NCI-H82 (cell line): ENCODE data around the gene STK10.

Experiments used
- DNase-seq: peaks from one replicate; lab custom pipeline; 2025; lab: John Stamatoyannopoulos, UW

Gene STK10

DNA sequence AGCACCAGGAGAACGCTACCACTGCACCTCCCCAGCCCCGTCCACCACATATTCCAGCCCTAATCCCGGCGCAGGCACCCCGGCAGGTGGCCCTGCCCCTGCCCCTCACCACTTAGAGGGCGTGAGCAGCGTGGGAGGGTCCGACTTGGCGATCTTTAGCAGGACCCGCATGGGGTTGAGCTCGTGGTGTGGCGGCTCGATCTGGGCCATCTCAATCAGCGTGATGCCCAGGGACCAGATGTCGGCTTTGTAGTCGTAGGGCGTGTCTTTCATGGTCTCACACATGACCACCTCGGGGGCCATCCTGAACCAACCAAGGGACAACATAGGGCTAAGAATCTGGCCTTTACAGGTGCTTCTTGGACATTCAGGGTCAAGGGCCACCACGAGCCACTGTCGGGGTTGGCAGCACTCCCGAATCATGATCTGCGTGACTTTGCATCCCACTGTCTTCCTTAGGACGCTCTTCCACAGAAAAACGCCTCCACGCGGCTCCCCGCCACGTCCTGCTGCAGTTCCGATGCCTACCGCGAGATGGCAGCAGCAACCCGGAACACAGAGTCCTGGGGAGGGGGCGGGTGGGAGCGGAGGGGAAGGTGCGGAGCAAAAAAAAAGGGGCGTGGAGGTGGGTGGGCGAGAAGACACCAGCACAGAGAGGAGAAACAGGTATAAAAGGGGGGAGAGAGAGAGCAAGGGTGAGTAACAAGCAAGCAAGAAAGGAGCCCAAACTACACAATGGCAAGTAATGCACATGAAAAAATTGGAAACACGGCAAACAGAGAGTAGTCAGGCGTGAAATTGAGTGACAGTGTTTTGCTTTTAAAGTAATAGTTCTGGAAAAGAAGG lies 81.3 kb downstream of the STK10 start:
- peak; percentile 61 for DNase-seq

DNA sequence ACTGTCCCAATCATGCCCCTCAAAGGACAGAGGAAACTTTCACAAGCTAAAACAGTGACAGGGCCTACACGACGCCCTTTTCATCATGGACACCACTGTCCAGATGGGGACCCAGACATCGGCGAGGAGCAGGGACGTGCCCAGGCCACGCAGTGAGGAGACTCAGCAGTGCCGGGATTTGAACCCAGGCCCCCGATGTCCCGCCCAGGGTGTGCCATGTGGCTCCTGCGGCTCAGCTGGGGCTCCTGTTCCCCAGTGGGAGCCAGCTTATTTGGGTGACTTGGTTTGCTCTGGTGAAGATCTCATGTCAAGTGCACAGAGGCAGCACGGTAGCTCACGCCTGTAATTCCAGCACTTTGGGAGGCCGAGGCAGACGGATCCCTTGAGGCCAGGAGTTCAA lies 82.2 kb downstream of the STK10 start:
- no peak for DNase-seq

DNA sequence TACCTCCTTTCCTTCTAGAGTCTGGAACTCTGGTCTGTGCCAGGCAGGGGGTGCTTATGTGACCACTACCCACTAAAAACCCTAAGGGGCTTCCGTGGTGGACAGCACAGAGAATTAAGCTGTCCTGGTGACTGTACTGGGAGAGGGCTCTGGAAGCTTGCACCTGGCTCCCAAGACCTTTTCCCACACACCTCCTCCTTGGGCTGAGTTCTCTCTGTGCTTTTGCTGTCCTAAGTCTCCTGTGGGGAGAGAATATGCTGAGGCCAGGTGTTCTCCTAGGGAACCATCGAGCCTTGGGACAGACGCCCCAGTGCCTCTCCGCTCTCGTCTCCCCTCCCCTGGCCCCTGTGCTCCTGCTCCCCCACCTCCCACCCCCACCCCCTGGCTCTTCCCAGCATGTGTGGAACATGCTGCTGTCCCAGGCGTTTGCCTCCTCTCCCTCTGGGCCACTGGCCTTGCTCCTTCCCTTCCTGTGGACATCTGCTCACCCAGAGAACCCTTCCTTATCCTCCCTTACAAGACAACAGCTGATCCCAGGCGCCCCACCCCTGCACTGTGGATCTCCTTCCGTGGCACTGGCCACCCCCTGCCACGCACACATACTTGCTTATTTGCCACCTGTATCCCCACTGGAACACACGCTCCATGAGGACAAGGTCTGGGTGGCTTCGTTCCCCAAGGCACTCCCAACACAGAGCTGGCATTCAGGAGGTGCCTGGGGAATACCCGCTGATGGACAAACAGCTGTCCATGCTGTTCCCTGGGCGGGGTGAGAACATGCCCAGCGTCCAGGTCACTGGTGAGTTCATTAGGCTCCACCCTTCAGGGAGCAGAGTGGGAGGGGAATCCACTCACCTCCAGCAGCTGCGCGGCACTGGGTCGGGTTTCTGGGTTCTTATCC lies 83.0 kb downstream of the STK10 start:
- DNase-seq: no peak

DNA sequence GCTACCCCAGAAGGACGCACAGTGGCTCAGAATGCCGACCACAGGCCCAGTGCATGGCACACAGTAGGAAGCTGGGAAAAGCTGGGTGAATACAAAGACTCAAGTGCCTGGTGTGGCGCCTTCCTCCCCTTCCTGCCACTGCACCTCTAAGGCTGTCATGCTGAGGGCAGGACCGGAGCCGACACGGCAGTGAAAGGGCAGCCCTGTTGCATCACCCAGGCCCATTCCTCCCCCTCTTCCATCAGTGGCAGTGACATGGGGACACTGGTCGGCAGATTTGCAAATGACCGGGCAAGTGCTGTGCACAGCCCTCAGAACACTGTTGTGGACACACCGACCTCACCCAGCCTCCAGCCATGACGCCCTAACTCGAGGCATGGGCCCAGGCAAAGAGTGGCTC lies 84.0 kb downstream of the STK10 start:
- no peak for DNase-seq

DNA sequence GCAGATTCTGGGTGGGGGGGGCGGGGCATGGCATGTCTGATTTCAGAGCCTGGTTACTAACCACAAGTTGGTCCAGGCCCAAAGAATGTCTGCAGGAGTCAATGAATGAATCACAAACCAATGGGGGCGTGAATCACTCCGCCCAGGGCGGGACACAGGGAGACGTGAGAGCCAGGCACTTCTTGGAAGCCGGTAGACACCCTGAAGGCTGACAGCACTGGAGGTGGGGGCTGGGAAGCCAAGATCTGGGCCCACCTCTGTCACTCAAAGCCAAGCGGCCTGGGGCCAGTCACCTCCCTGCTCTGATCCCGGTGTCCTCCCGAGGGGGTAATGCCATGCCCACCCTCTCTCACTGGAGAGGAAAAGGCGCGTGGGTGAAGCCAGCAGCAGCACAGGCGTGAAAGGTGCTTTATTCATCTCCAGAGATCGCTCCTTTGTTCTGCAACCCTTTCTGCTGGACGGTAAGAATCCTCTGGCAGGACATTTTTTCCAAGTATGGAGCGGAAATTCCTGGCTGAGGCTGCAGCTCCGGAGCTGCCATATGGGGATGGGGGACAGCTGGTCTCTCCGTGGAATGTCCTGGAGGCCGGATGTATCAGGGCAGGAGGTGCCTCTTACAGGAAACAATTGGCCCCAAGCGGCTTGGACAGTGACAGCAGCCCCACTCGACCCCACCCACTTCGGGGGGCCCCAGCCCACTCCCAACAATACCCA lies 85.0 kb downstream of the STK10 start:
- no peak for DNase-seq

DNA sequence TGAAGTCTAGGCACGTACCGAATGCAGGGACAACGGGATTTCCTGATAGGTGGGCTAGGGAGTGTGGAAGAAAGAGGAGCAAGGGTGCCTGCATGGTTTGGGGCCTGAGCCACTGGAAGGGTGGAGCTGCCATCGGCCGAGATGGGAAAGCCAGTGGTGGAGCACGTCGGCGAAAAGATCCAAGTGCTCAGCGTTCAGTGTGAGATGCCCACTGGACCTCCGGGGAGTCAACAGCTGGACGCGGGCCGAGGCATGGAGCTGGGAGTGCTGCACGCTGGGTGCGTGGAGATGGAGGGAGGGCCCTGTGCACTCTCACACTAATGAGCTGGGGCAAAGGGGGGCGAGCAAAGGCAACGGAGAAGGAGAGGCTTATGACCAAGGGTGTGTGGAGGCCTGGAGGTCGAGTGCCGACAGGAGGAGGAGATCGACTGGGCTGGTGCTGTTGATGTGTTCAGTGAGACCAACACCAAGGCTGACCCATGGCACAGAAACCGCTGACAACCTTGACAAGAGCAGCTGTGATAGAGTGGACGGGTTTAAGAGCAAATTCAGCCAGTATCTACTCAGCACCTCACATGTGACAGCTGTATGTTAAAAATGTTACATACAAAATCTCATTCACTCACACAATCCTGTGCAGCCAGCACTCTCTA lies 85.7 kb downstream of the STK10 start:
- DNase-seq: no peak

DNA sequence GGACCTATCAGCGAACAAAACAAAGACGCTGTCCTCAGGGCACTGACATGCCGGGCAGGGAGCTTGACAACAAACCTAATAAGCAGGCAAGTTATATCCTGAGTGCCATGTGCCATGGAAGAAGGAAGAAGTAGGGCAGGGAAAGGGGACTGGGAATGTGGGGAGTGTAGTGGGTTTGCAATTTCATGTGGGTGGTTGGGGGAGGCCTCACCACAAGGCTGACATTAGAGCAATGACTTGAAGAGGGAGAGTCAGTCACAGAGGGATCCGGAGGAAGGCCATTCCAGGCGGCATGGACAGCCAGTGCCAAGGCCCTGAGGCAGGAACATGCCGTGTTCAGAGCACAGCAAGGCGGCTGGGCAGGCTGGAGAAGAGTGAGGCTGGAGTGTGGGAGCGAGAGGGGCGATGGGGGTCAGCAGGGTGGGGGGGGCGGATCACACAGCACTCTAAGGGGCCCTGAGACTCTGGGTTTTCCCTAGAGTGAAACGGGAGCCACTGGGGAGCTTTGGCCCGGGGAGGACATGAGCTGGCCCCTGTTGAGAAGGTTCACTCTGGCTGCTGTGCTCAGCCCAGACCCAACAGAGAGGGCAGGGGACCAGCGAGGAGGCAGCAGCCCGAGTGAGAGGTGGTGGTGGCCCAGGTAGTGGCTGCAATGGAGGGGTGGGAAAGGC lies 86.3 kb downstream of the STK10 start:
- no peak for DNase-seq

DNA sequence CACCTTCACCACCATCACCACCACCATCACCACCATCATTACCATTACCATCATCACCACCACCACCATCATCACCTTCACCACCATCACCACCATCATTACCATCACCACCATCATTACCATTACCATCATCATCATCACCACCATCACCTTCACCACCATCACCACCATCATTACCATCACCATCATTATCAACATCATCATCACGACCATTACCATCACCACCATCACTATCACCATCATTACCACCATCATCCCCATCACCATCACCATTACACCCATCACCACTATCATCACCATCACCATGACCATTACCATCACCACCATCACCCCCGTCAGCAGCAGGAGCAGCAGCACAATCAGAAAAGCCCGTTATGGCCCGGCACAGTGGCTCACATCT lies 89.1 kb downstream of the STK10 start:
- DNase-seq: no peak

DNA sequence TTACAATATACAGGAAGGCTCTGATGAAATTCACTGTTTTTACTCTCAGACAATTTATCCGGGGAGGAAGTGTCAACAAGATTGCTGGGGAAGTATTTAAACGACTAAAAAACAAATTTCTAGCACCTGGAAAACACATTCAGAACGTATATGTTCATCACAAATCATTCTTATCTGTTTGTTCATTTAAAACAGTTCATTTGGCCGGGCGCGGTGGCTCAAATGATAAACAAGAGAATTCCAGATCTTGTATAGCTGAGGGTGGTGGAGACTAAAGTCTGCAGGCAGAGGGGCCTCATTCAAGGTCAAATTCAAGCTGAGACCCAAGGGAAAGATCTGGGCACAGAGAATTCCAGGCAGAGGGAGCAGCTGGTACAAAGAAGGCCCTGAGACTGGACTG lies 90.0 kb downstream of the STK10 start:
- no peak for DNase-seq

DNA sequence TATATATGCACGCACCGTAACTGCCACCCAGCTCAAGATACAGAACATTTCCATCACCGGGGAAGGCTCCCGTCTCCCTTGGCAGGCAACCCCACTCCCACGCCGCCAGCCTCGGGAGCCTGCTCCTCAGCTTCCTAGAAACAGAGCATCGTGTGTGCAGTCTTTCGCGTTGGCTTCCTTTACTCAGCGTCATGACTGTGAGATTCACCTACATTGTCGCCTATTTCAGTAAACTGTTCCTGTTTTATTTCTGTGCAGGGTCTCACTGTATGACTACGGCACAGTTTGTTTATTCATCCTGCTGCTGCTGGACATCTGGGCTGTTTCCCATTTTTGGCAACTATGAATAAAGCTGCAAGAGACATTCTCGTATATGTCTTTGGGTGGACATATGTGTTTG lies 90.7 kb downstream of the STK10 start:
- no peak for DNase-seq

DNA sequence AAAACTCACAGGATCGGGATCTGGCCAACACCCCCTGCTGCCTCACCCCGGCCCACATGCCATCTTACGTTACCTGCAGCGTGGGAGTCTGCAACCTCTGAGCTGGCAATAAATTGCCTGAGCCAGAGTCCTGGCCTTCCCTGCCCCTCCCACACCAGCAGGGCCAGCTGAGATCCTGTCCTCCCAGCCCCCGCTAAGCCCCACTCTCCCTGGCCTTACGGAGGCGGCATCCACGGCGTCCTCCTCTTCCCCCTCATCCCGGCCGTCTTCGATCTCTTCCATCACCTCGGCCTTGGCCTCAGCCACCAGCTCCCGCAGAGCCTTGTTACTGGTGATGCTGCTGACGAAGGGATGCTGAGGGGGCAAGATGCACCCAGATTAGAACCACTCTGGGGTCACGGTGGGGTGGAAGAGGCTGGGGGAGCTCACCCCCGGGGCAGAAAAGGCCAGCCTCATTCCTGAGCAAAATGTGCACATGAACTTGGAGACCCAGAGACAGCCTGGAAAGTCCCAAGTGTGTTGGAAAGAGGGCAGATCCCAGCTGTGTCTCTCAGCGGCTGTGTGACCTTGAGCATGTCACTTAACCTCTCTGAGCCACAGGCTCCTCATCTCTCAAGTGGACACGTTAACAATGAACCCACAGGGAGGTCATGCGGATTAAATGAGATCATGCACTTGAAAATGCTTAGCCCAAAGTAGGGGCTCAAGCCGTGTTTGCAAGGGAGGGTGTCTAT lies 91.7 kb downstream of the STK10 start:
- no peak for DNase-seq

DNA sequence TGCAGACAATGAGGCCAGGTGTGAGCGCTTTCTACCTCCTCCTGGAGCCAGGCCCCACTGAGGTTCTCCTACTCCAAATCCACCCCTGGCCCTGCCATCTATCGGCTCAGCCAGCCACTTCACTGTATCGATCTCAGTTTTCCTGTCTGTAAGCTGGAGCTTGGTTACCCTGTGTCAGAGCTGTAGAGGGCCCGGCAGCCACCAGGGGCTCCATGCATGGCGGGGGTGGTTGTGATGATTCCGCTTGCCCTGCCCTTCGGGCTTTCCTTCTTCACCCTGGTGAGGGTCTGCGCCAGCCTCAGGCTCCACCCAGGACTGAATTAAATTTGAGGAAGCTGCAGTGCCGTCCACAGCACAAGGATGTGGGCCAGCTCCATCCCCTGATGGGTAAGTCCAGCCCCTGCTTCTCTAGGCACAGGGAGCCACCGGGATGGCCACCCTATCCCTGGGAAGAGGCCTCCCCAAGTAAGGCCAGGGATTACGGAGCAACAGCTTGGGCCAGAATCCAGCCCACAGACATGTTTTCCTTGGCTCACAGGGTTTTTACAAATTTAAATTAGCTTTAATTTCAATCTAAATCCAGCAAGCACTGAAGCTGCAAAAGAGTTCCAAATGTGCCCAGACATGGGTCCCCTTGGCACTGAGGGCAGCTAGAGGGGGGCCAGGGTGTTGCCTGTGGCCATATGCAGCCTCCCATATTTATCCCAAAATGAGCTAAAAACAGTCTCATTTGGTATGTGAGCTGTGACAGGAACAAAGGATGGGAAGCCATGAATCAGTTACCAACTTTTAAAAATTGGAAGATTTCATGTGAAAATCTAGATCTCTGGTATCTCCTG lies 92.4 kb downstream of the STK10 start:
- no peak for DNase-seq

DNA sequence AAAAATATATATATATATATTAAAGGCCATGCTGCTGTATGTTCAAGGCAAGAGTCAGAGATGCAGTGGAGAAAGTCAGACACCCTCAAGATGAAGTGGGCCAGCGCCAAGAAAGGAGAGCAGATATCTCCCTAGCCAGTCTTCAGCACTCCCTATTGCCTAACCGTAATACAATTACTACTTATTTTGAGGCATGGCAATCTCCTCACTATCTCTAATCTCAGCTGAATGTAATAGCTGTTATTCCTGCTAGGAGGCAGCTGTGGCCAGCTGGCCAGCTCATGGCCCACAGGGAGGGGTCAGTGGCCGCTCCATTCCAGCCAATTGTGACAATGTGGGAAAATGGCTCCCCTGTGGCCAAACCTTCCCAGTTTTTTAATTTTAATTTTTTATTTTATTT lies 94.1 kb downstream of the STK10 start:
- DNase-seq: no peak

DNA sequence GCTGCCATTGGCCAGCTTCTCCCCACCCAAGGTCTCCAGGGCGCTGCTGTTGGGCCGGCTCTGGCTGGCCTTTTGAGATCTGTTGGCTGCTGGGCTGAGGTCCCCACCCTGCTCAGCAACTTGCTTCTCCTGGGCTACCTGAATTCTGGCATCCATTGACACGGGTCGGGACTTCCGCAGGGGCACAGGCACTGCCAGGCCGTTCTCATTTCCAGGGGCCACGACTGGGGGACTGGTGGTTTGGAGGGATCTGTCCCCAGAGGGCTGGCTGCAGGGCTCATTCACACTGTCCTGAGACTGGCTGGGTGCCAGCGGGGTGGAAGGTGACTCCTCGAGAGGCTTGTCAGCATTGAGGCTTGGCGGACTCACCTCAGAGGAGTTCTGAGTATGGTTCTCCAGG lies 94.5 kb downstream of the STK10 start:
- no peak for DNase-seq

DNA sequence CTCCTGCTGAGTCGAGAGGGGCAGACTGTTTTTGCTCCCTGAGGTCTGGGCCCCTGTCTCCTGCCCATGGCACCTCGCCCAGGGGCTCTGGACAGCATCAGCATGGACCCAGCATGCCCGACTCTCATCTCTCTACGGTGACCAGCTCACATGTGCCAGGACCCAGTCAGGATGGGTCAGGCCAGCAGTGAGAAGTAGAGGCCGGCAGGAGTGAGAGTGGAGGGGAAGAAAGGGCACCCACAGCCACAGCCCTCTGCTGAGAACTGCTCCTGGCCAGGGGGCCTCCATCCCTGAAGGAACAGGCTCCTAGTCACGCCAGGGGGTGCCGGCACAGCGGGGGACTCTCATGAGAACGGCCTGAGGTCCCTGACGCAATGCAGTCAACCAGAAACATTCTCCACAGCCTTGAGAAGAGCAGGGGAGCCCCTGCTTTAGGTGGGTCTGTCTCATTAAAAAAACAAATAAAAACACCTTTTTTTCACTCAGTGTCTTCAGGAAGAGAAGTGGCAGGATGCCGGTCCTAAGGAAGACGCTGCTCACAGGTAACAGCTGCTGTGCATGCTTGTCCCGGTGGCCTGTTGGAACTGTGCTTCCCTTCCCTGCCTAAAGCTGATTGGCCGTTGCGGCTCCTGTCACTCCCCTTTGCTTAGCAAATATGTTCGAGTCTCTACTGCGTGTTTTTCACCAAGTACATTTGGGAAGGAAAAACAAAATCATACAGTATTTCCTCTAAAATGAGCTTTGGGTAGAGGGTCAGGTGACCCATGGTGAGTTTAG lies 95.9 kb downstream of the STK10 start:
- no peak for DNase-seq

DNA sequence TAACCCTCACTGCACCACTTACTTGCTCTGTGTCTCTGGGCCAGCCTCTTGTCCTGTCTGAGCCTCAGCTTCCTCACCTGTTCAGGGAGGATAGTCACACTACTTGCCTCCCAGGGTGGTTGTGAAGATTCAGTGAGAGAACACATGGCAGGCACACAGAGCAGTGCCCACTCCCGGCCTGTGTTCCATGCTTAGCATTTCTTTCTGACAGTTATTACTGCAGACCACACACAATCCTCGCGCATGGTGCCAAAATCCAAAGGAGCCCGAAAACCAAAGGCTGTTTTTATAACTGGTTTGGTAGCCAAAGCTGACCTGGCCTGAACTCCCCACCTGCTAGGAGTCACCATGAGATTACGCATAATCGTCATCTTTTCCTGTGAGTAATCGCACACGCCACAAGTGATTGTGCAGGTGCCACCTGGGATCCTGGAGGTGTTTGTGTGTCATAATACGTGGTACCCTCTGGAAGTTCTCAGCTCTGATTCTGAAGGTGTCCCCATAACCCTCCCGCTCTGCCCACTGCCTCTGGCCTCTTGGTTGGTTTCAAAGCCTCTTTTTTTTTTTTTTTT lies 97.0 kb downstream of the STK10 start:
- DNase-seq: no peak

DNA sequence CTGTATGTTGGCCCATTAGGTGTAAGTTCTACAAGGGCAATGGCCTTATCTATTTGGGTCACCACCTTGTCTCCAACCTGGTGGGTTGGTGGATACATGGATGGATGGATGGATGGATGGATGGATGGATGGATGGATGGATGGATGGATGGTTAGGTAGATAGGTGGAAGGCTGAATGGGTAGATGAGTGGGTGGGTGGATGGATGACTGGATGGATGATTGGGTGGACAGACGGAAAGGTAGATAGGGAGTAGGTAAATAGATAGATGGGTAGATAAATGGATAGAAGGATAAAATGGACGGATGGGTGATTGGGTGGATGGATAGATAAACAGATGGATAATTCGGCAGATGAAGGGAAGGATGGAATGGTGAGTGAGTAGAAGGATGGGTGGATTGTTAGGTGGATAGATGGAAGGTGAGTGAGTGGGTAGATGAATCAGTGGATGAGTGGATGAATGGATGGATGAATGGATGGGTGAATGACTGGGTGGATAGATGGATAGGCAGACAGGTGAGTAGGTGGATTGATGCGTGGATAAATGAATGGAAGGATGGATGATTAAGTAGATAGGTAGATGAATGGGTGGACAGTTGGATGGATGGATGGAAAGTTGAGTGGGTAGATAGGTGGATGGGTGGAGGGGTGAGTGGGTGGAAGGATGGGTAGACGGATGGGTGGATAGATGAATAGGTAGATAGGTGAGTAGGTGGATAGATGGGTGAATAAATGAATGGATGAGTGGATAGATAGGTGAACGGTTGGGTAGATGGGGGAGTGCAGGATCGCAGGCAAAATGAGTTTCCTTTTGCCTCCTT lies 98.5 kb downstream of the STK10 start:
- no peak for DNase-seq

DNA sequence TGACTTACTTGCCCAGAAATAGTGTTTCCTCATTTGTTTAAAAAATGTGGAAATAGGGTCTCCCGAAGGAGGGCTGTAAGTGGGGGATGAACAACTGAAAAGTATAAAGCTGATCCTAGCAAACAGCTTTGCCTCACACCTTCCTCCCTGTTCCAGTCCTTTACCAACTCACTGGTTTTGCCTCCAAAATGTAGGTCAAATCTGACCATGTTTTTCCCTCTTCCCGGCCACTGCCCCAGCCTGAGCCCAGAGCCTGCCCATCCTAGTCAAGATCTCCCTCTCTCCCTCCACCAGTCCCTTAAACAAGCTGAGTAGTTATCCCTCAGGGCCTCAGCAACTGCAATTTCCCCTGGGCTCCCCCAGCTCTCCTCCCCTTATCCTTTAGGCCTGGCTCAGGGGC lies 99.2 kb downstream of the STK10 start:
- DNase-seq: no peak
